Measurements from ENCODE around the gene ABCD3.

DNA sequence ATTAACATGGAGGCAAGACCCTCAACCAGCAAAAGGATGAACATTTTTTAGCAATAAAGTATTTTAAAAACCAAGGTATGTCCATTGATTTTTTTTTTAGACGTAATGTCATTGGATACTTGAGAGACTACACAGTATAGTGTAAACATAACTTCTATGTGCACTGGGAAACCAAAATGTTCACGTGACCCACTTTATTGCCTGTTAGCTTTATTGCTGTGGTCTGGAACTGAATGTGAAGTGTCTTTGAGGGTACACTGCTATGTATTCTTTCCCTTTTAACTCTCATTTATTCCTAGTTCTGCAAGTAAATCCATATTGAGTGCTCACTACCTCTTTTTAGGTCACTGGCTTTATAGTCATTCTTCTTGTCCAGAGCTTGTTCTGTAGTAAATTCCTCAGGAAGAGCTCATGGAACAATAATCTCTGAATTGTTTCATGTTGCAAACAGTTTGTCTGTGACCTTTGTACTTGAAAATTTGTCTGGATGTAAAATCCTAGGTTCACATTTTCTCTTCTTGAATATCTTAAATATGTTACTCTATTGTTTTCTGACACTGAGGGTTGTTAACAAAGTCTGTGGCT, 20.6 kb downstream of the ABCD3 start:
- TF ChIP-seq POLR2A (IDR thresholded peaks at IDR 0.05) (no peak), CTCF (IDR thresholded peaks at IDR 0.05) (no peak)

All from right lobe of liver (tissue), 4 donors.